SHP77 (cell line): ENCODE data around the gene POLG.

Experiments used
- DNase-seq, 2 experiments: peaks; one replicate each; lab custom pipeline; 2025; lab: John Stamatoyannopoulos, UW

Gene POLG

DNA sequence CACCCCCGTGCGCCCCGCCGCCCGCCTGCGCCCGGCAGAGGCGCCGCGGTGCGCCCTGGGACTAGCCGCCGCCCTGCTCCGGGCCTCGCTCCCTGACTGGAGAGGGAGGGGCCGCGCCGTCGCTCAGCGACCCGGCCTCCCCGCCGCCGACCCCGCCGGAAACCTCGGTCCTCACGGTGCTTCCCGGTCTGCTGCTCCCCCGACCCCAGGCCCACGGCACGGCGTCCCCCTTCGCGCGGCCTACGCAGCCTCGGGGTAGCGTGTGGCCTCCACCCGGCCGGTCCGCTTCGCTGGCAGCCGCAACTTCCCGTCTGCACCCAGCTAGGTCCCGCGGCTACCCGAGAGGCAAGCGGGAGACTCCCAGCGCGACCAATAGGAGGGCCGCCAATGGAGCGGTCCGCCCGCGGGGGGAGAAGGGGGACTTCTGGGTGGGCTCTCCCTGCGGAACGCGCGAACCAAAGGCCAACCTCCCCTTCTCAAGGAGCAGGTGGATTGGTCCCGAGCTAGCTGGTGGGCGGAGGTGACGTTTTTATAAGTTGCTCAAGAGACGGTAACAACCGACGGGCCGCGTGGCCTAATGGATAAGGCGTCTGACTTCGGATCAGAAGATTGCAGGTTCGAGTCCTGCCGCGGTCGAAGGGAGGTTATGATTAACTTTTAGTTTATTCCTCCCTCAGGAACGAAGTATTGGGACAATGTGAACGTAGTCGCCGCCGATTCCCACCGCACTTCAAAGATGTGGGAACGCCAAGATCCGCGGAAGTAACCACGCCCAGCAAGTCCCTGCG is at the start of gene POLG:
TSS of gene POLG (minus strand) at position 315 of the 788 bp plus-strand sequence. CDS start 1,070 bp downstream, outside the sequence.
- DNase-seq: peak; percentile 97 to 98

- no peak for DNase-seq
Measured at GRCh38 chr15:89384176-89384604, 49.6 kb upstream of the POLG start.

DNA sequence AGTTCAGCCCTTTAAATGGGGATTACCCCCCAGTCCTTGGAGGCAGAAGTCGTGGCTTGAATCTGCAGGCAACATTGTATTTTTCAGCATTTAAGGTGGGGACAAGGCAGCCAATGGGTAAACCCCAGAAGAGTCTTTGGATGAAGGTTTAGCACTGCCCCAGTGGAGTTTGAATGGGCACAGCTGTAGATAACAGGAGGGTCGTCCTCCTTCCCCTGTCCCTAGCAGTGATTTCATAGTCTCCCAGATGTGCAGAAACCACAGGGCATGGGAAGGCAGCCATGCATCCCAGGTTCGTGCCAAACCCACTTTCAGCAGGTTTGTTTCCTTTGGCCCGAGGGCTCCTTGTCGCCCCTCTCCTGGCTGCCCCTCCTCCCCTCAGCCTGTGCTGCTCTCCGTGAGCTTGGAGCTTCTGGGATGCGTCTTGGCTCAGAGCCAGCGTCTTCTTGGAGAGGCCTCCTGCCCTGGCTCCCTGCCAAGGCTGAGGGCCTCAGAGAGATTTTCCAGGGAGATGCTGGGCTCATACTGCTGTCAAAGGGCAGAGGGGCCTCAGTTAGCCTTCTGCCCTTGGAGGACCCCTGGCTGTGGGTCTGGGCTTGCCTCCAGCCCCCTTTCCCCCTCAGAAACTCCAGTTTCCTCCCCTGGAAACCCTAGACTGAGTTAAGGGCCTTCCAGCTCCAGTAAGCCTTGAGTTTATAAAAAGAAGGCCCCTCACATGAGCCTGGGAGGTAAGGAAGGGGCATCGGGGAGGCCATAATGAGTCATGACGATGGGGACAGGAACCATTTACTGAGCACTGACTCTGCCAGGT is 48.9 kb upstream of the POLG start:
- DNase-seq: peak; percentile 86 to 87

DNA sequence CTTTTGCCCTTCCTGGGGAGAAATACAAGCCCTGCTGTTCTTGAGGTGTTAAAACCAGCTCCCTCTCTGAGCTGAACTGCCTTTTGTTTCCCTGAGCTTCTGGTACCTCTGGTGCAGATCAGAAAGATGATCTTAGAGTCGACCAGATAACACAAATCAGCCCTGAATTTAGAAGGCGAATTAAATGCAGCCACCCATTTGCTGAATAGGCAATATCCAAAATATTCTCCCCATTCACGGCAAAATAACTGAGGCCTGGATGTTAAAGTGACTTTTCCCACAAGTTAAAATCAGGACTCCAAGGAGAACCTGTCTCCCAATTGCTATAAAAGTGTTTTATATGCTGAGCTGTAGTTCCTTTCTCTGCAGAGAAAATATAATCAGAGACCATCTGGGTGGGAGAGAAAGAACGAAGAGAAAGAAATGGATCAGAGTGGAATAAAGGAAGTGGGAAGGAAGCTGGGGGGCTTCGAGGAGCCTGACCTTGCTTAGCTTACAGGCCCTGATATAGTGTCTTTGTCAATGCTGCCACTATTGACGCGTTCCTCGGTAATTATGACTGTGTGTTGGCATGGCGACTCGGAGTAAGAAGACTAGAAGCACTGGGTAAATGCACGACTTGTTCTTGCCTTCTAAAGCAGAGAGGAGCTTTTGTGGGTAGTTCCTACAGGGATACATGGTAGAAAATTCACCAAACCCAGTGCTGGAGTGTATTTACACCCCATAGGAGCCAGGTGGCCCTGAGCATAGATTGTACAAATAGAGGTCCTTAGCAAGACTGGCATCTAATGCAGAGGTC is 47.5 kb upstream of the POLG start:
- no peak for DNase-seq

- no peak for DNase-seq
Measured at GRCh38 chr15:89381331-89381730, 46.7 kb upstream of the POLG start.

- no peak for DNase-seq
Measured at GRCh38 chr15:89379818-89380217, 45.2 kb upstream of the POLG start.

DNA sequence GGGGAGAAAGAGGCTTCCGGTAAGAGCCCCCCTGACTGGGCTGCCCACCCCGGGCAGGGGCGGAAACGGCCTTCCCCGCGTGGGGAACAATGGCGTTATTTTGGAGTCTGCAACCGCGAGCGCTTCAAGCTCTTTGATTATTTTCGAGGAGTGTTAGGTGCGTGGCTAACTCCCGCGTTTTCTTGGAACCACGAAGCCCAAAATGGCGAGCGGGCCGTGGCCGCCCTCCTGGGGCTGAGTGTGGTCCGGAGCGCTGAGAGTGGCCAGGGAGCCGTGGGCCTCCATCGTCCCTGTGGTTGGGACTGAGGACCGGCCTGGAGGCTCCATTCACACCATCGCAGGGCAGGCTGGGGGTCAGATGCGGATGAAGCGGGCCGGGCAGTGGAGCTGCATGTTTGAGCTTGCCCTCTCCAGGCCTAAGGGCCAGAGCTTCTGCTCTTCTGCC is 44.6 kb upstream of the POLG start:
- no peak for DNase-seq

- no peak for DNase-seq
Measured at GRCh38 chr15:89378296-89379151, 43.9 kb upstream of the POLG start.

GRCh38 chr15:89377842-89378295 is 43.2 kb upstream of the POLG start:
- no peak for DNase-seq

DNA sequence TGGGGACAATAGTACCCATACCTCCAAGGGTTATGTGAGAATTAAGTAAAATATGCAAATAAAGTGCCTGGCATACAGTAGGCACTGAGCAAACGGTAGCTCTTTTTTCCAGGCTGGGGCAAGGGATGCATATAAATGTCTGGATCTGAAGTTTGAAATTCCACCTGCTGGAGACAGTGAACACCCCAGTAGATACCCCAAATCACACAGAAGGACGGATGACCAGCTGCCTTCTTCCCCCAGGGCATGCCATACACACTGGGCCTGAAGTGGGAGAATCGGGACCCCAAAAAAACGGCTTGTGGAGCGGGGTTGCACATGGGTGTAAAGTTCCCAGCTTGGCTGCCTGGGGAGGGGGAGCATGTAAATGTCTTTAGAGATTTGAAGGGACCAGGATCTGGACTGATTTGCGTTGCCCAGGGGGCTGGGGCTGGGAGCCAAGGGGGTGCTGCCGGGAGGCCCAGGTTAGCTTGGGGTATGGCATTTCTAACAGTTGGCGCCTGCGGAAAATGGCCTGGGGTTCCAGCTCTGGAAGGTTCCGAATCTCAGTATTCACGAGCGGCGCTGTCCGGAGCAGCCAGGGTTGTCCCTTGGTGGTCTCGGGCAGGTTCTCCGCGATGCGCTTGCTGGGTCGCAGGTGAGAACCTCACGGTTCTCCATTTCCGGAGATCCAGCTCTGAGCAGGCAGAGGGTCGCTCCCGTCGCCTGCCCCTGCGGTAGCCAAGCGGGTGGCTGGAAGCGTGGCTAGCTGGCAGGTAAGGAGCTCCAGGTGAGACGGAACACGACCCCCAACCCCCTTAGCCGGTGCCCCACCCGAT is 42.6 kb upstream of the POLG start:
- DNase-seq: no peak

DNA sequence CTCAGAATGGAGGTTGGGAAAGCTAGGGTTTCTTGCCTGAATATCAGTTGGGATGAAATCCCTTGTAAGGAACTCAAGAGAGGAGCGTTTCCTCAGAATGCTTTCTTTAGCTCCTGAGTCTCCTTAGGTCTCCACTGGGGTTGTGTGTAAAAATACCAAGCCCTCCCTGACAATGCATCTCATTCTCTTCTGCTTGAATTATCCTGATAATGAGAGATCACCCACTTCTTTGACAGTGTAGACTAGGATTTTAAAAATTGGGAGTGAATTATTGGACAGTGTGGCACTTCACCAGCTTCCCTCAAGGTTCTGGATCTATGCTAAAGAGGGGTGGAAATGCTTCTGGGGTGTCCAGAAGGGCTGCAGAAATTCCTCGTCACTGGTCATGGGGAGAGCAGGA is 41.8 kb upstream of the POLG start:
- no peak for DNase-seq

- no peak for DNase-seq
Measured at GRCh38 chr15:89375093-89376005, 40.7 kb upstream of the POLG start.

DNA sequence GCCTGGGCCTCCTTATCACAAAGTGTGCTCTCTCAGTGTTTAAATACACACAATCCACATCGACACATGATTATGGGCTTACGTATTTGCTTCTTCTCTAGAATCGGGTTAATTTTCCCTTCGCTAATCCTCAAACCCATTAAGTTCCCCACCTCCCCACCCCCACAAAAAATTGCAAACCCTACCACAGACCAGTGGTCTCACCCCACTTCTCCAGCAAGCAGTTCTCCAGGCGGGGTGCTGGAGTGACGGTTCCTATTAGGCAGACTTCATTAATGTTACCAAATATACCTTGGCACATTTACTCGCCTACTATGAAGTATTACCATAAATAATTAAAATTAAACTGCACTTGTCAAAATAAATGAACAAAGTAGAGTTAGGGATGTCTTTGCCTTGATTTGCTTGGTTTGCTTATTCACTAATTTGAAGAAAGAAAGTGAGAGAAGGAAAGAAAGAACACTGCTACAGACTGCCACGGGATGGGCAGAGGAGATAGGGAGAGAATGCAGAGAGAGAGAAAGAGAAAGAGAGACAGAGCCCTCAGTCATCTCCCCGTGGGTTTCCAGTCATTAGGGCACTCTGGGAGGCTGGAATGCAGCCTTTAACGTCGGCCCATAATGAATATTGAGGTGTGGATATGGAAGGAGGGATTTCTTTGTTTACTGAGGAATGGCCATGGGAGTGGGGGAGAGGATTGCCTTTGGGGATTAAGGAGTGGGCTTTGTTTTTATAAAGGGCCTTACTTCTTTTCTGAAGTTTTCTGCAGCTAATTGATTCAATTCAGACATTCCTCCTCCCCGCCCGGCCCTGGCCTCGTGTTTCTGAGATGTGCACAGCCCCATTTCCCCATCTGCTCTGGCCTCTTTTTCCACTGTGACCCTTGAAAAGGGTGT is 39.7 kb upstream of the POLG start:
- DNase-seq: no peak

DNA sequence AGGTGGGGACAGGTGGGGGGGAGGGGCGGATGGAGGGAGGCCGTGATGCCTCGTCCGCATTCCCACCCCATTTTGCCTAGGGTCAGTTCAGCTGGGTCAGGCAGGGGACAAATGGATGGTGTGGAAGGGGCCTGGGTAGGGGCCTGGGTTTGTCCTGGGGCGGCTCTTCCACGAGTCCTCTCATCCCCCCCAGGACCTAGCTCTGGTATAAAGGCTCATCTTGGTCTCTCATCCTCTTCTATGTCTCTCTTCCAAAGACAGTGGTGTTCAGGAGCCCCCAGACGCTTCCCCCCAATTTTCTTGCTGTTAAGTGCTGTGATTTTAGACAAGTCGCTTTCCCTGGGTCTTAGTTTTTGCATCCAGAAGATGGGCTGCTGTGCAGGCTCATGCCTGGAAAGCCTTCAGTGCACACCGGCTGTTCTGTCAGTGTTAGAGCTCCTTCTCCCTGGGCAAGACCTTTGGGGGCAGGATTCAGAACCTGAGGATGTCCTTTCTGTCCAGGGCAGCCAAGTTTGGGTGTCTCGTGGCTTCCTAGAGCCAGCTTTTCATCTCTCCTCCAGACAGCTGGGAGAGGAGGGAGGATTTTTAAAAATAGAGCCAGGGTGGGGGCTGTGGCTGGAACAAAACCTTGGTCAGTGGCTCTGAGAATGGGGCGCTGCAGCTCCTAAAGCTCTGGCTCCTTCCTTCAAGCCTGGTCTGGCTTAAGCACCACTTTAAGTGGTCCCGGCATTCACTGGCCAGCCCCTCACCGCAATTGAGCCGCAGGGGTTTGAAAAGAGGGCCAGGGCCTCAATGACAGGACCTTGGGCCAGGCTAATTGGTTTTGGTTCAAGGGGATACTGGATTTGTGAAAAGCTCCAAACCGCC is 37.7 kb upstream of the POLG start:
- no peak for DNase-seq

DNA sequence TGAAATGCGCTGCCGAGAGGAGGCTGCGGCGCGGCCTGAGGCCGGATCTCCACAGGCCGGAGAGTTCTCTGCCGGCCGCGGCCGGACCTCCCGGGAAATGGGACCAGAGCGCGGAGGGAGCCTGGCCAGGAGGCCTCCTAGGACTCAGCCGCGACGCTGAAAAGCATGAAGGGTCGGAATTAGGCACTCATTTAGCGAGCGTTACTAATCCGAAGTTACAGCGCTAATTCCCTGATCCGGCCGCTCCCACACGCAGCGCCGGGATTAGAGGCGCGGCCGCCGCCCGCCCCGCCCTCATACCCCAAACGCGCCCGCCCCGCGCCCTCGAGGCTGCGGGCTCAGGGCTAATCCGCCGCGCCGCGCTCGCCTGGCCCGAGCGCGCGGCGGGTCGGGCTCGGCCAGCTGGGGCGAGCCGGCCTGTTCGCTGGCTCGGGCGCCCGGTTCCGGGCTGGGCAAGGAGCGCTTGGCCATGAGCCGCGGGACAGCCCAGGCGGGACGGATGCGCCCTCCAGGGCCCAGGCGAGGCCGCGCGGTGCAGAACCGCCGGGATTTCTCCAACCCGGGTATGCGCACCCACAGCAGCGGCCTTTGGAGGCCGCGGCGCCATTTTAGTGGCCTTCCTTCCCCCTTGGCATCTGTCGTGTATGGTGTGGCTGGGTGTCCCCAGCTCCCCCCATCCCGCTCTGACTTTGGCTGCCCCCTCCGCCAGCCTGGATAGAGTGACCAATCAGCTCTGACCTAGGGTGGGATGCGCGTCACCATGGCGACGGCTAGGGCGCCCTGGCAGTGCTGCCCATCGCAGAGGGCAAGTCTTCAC is 36.8 kb upstream of the POLG start:
- DNase-seq: no peak

- no peak for DNase-seq
Measured at GRCh38 chr15:89370978-89371227, 36.3 kb upstream of the POLG start.
